Astrocyte (in vitro differentiated cells and primary cell): ENCODE results near the gene C3orf62. TPM values are rescaled to one million over a fixed set of nuclear protein-coding genes. Genes with fewer than 3 reads are reported as not detected.
"Not testable (repeated sequence)": the region's sequence is repeated elsewhere in the genome, so short reads cannot be mapped to it uniquely, and the experiment has no call there.

ENCODE experiments used
- DNase-seq: peaks from one replicate; pipeline ENCODE4 v3.0.0-alpha.2; 2010; ENCODE audit warnings: low read depth
- FAIRE-seq: peaks from 2 replicates; lab custom pipeline; 2011; peaks lifted over from hg19 to GRCh38; lab: Jason Lieb, UNC
- H2AFZ ChIP-seq: 2 replicates; pipeline ENCODE4 v1.6.0; 2012; ENCODE audit warnings: low read depth, low read length, inconsistent platforms
- H3K27ac ChIP-seq: 2 replicates; pipeline ENCODE4 v1.5.1; 2011; ENCODE audit warnings: low read depth, low read length, inconsistent platforms
- H3K27me3 ChIP-seq: 2 replicates; pipeline ENCODE4 v1.6.0; 2011; ENCODE audit warnings: low read length, inconsistent platforms; ENCODE audit not compliant: insufficient read depth
- H3K36me3 ChIP-seq: 2 replicates; pipeline ENCODE4 v1.5.1; 2011; ENCODE audit warnings: low read length, inconsistent platforms; ENCODE audit not compliant: insufficient read depth
- H3K4me1 ChIP-seq: 2 replicates; pipeline ENCODE4 v1.5.1; 2011; ENCODE audit warnings: low read length, inconsistent platforms; ENCODE audit not compliant: insufficient read depth
- H3K4me2 ChIP-seq: 2 replicates; pipeline ENCODE4 v1.6.0; 2012; ENCODE audit warnings: low read length, inconsistent platforms
- H3K4me3 ChIP-seq: 2 replicates; pipeline ENCODE4 v1.5.1; 2011; ENCODE audit warnings: low read depth, mild to moderate bottlenecking, low read length, inconsistent platforms; ENCODE audit not compliant: insufficient read depth
- H3K79me2 ChIP-seq: 2 replicates; pipeline ENCODE4 v1.6.0; 2012; ENCODE audit warnings: mild to moderate bottlenecking, low read length, inconsistent platforms; ENCODE audit not compliant: insufficient read depth
- H3K9ac ChIP-seq: 2 replicates; pipeline ENCODE4 v1.6.0; 2012; ENCODE audit warnings: mild to moderate bottlenecking, low read length, inconsistent platforms
- H3K9me3 ChIP-seq: 2 replicates; pipeline ENCODE4 v1.5.1; 2012; ENCODE audit warnings: low read depth, mild to moderate bottlenecking, low read length, inconsistent platforms; ENCODE audit not compliant: insufficient read depth
- H4K20me1 ChIP-seq: 2 replicates; pipeline ENCODE4 v1.6.0; 2012; ENCODE audit warnings: low read length, inconsistent platforms; ENCODE audit not compliant: insufficient read depth
- H3K27ac Mint-ChIP-seq: one replicate; pipeline ENCODE4 v1.8.0; 2021; ENCODE audit warnings: mild to moderate bottlenecking, mixed read lengths; ENCODE audit not compliant: unreplicated experiment
- H3K27me3 Mint-ChIP-seq: one replicate; pipeline ENCODE4 v1.8.0; 2021; ENCODE audit warnings: low read depth, mixed read lengths; ENCODE audit not compliant: unreplicated experiment
- H3K36me3 Mint-ChIP-seq: one replicate; pipeline ENCODE4 v1.8.0; 2021; ENCODE audit warnings: low read depth, mixed read lengths; ENCODE audit not compliant: unreplicated experiment
- H3K4me1 Mint-ChIP-seq: one replicate; pipeline ENCODE4 v1.8.0; 2021; ENCODE audit warnings: low read depth, mixed read lengths; ENCODE audit not compliant: unreplicated experiment
- H3K4me3 Mint-ChIP-seq: one replicate; pipeline ENCODE4 v1.8.0; 2021; ENCODE audit warnings: mild to moderate bottlenecking, moderate library complexity, mixed read lengths; ENCODE audit not compliant: unreplicated experiment
- H3K9me3 Mint-ChIP-seq: one replicate; pipeline ENCODE4 v1.8.0; 2021; ENCODE audit warnings: mild to moderate bottlenecking, mixed read lengths; ENCODE audit not compliant: unreplicated experiment
- CTCF ChIP-seq: IDR thresholded peaks from 2 replicates; pipeline ENCODE4 v1.5.1; 2011; ENCODE audit warnings: low read depth, mild to moderate bottlenecking, inconsistent platforms, low read length, moderate library complexity; ENCODE audit not compliant: insufficient read depth
- EZH2 ChIP-seq: IDR thresholded peaks from 2 replicates; pipeline ENCODE4 v1.6.1; 2012; ENCODE audit warnings: mild to moderate bottlenecking, low read length, inconsistent platforms; ENCODE audit not compliant: insufficient read depth
- total RNA-seq: library from RNA; stranded (reverse); gene quantifications from 2 replicates; pipeline ENCODE4 v1.2.1, GENCODE V29; 2021

Gene C3orf62
- total RNA-seq, 1 donor from 2014 or later: 4.8 TPM

GRCh38 chr3:49228817-49229216 is 48.2 kb downstream of the C3orf62 start:
- not testable (repeated sequence) for H3K4me3 Mint-ChIP-seq, FAIRE-seq, H3K36me3 ChIP-seq, H3K36me3 Mint-ChIP-seq, H3K4me3 ChIP-seq, H3K4me1 ChIP-seq, H3K27ac ChIP-seq, DNase-seq, H3K79me2 ChIP-seq, H3K27me3 ChIP-seq, H3K27ac Mint-ChIP-seq, H4K20me1 ChIP-seq, H3K4me1 Mint-ChIP-seq, H3K9ac ChIP-seq, H2AFZ ChIP-seq, H3K4me2 ChIP-seq
- H3K9me3 ChIP-seq: peaks cover 22% of the 10 kb centered on the region
- Mint-ChIP-seq H3K9me3 (peaks cover 60% of the 10 kb centered on the region), H3K27me3 (peaks cover 33% of the 10 kb centered on the region)

GRCh38 chr3:49222002-49222401 is 55.0 kb downstream of the C3orf62 start:
- DNase-seq (no peak), FAIRE-seq (no peak)
- Histone ChIP-seq H3K27me3 (no peaks in the 10 kb centered on the region), H3K79me2 (no peaks in the 10 kb centered on the region), H3K4me2 (no peak overlapping the region), H3K4me1 (peaks cover 4% of the 10 kb centered on the region), H2AFZ (no peak overlapping the region), H3K9me3 (peaks cover 2% of the 10 kb centered on the region), H3K27ac (no peak overlapping the region), H3K4me3 (no peak overlapping the region), H4K20me1 (no peaks in the 10 kb centered on the region), H3K9ac (no peak overlapping the region), H3K36me3 (no peaks in the 10 kb centered on the region)
- Mint-ChIP-seq H3K36me3 (no peaks in the 10 kb centered on the region), H3K9me3 (peaks cover 31% of the 10 kb centered on the region), H3K4me1 (peaks cover 3% of the 10 kb centered on the region), H3K27me3 (peaks cover 33% of the 10 kb centered on the region), H3K4me3 (no peak overlapping the region), H3K27ac (no peak overlapping the region)
- TF ChIP-seq CTCF (no peak), EZH2 (no peak)

GRCh38 chr3:49220985-49221563 is 56.0 kb downstream of the C3orf62 start:
- FAIRE-seq, H3K4me2 ChIP-seq, H2AFZ ChIP-seq, H3K36me3 ChIP-seq, H3K9me3 ChIP-seq, H3K4me1 Mint-ChIP-seq, H3K79me2 ChIP-seq, H3K9ac ChIP-seq, H4K20me1 ChIP-seq, H3K4me3 ChIP-seq, DNase-seq, H3K4me1 ChIP-seq, H3K27ac ChIP-seq, H3K4me3 Mint-ChIP-seq, H3K27me3 ChIP-seq, H3K36me3 Mint-ChIP-seq, H3K27ac Mint-ChIP-seq: not testable (repeated sequence)
- Mint-ChIP-seq H3K9me3 (peaks cover 24% of the 10 kb centered on the region), H3K27me3 (peaks cover 33% of the 10 kb centered on the region)
